Ecto neural progenitor cell (in vitro differentiated cells): ENCODE measurements around the gene ANKS1B.

ENCODE experiments used
- DNase-seq: peaks from one replicate; pipeline ENCODE4 v3.0.0-alpha.2; 2018; ENCODE audit warnings: low spot score

Gene ANKS1B

GRCh38 chr12:99450036-99450630, 534.6 kb downstream of the ANKS1B start:
- DNase-seq, result no peak

- DNase-seq, result no peak
These were observed 539.8 kb downstream of the ANKS1B start for GRCh38 chr12:99444859-99445316.

GRCh38 chr12:99442758-99443157, 542.0 kb downstream of the ANKS1B start:
- no peak for DNase-seq

- DNase-seq, result no peak
These were observed 545.3 kb downstream of the ANKS1B start for GRCh38 chr12:99439399-99439798.

- no peak for DNase-seq
These were observed 548.2 kb downstream of the ANKS1B start for GRCh38 chr12:99436584-99436983.

GRCh38 chr12:99435095-99435791, 549.5 kb downstream of the ANKS1B start:
- DNase-seq, result no peak

GRCh38 chr12:99433155-99433554, 551.6 kb downstream of the ANKS1B start:
- no peak for DNase-seq

- DNase-seq, result no peak
These were observed 553.5 kb downstream of the ANKS1B start for GRCh38 chr12:99431203-99431602.

- DNase-seq, result no peak
These were observed 557.6 kb downstream of the ANKS1B start for GRCh38 chr12:99427104-99427503.

GRCh38 chr12:99418379-99418778, 566.4 kb downstream of the ANKS1B start:
- no peak for DNase-seq

- no peak for DNase-seq
These were observed 571.0 kb downstream of the ANKS1B start for GRCh38 chr12:99413751-99414150.

- no peak for DNase-seq
These were observed 591.0 kb downstream of the ANKS1B start for GRCh38 chr12:99393763-99394162.

- no peak for DNase-seq
These were observed 592.5 kb downstream of the ANKS1B start for GRCh38 chr12:99392091-99392850.

- peak; percentile 73 for DNase-seq
These were observed 594.0 kb downstream of the ANKS1B start for GRCh38 chr12:99390707-99391106.

- no peak for DNase-seq
These were observed 595.0 kb downstream of the ANKS1B start for GRCh38 chr12:99389751-99390150.

GRCh38 chr12:99388671-99389195, 596.0 kb downstream of the ANKS1B start:
- DNase-seq, result no peak

- DNase-seq, result no peak
These were observed 597.1 kb downstream of the ANKS1B start for GRCh38 chr12:99387661-99388060.

GRCh38 chr12:99386907-99387306, 597.8 kb downstream of the ANKS1B start:
- no peak for DNase-seq

- DNase-seq, result no peak
These were observed 601.5 kb downstream of the ANKS1B start for GRCh38 chr12:99383258-99383657.

GRCh38 chr12:99381992-99382391, 602.7 kb downstream of the ANKS1B start:
- DNase-seq, result no peak

GRCh38 chr12:99380701-99381100, 604.0 kb downstream of the ANKS1B start:
- no peak for DNase-seq

GRCh38 chr12:99374023-99374422, 610.7 kb downstream of the ANKS1B start:
- no peak for DNase-seq
